ENCODE data around the gene CBX4. TPM values are rescaled to one million over a fixed set of nuclear protein-coding genes. Genes with fewer than 3 reads are reported as not detected.

CBX4 gene
- total RNA-seq, 1 donor from 2014 or later = 16.9 TPM

- Histone ChIP-seq H3K79me2 (ENCODE audit: insufficient read depth, low read length) (no peaks in the 10 kb centered on the region), H3K27ac (ENCODE audit: low read depth, low read length) (no peak overlapping the region), H3K9me3 (ENCODE audit: insufficient read depth, low read depth, low read length) (no peaks in the 10 kb centered on the region), H3K27me3 (ENCODE audit: insufficient read depth, low read length) (no peaks in the 10 kb centered on the region), H2AFZ (ENCODE audit: low read depth, low read length) (no peak overlapping the region), H3K4me1 (ENCODE audit: insufficient read depth, low read length) (peaks cover 3% of the 10 kb centered on the region), H3K36me3 (ENCODE audit: insufficient read depth, low read length) (no peaks in the 10 kb centered on the region), H3K9ac (ENCODE audit: low read length) (no peak overlapping the region), H3K4me2 (ENCODE audit: low read length) (no peak overlapping the region), H3K4me3 (ENCODE audit: insufficient read depth, low read depth, low read length) (no peak overlapping the region), H4K20me1 (ENCODE audit: insufficient read depth, low read length) (no peaks in the 10 kb centered on the region)
- Mint-ChIP-seq H3K27ac (ENCODE audit: unreplicated experiment) (no peak overlapping the region), H3K4me3 (ENCODE audit: unreplicated experiment) (no peak overlapping the region), H3K27me3 (ENCODE audit: low read depth, unreplicated experiment) (peaks cover 48% of the 10 kb centered on the region), H3K9me3 (ENCODE audit: unreplicated experiment) (peaks cover 2% of the 10 kb centered on the region), H3K36me3 (ENCODE audit: low read depth, unreplicated experiment) (peaks cover 2% of the 10 kb centered on the region), H3K4me1 (ENCODE audit: low read depth, unreplicated experiment) (no peaks in the 10 kb centered on the region)
- FAIRE-seq (no peak), DNase-seq (ENCODE audit: low read depth) (no peak)
- TF ChIP-seq CTCF (IDR thresholded peaks at IDR 0.05; ENCODE audit: insufficient read depth, low read depth, low read length) (no peak), EZH2 (IDR thresholded peaks at IDR 0.05; ENCODE audit: insufficient read depth, low read length) (no peak)
These were observed 17.9 kb upstream of the CBX4 start for GRCh38 chr17:79857095-79857494.

- DNase-seq (ENCODE audit: low read depth) = no peak
These were observed 16.3 kb upstream of the CBX4 start for GRCh38 chr17:79855331-79856124.

More at GRCh38 chr17:79855331-79856124, 16.3 kb upstream of the CBX4 start:
- no peak overlapping the region for H3K9ac ChIP-seq (ENCODE audit: low read length)
- no peak overlapping the region for H3K4me3 Mint-ChIP-seq (ENCODE audit: unreplicated experiment)
- no peaks in the 10 kb centered on the region for H3K79me2 ChIP-seq (ENCODE audit: insufficient read depth, low read length)
- peaks cover 9% of the 10 kb centered on the region for H3K4me1 ChIP-seq (ENCODE audit: insufficient read depth, low read length)
- no peak overlapping the region for H3K27ac Mint-ChIP-seq (ENCODE audit: unreplicated experiment)
- no peaks in the 10 kb centered on the region for H3K36me3 ChIP-seq (ENCODE audit: insufficient read depth, low read length)
- H3K27me3 ChIP-seq (ENCODE audit: insufficient read depth, low read length) = no peaks in the 10 kb centered on the region
- FAIRE-seq = no peak
- H3K4me3 ChIP-seq (ENCODE audit: insufficient read depth, low read depth, low read length) = no peak overlapping the region
- no peaks in the 10 kb centered on the region for H3K9me3 ChIP-seq (ENCODE audit: insufficient read depth, low read depth, low read length)
- H3K9me3 Mint-ChIP-seq (ENCODE audit: unreplicated experiment) = peaks cover 3% of the 10 kb centered on the region
- H2AFZ ChIP-seq (ENCODE audit: low read depth, low read length) = no peak overlapping the region
- H3K27ac ChIP-seq (ENCODE audit: low read depth, low read length) = no peak overlapping the region
- peaks cover 7% of the 10 kb centered on the region for H3K4me1 Mint-ChIP-seq (ENCODE audit: low read depth, unreplicated experiment)
- peaks cover 40% of the 10 kb centered on the region for H3K27me3 Mint-ChIP-seq (ENCODE audit: low read depth, unreplicated experiment)
- no peak overlapping the region for H3K4me2 ChIP-seq (ENCODE audit: low read length)
- TF ChIP-seq EZH2 (IDR thresholded peaks at IDR 0.05; ENCODE audit: insufficient read depth, low read length) = no peak
- no peak for TF ChIP-seq CTCF (IDR thresholded peaks at IDR 0.05; ENCODE audit: insufficient read depth, low read depth, low read length)
- peaks cover 2% of the 10 kb centered on the region for H3K36me3 Mint-ChIP-seq (ENCODE audit: low read depth, unreplicated experiment)
- H4K20me1 ChIP-seq (ENCODE audit: insufficient read depth, low read length) = no peaks in the 10 kb centered on the region
